ENCODE measurements around the gene RSPRY1.

RSPRY1 gene

DNA sequence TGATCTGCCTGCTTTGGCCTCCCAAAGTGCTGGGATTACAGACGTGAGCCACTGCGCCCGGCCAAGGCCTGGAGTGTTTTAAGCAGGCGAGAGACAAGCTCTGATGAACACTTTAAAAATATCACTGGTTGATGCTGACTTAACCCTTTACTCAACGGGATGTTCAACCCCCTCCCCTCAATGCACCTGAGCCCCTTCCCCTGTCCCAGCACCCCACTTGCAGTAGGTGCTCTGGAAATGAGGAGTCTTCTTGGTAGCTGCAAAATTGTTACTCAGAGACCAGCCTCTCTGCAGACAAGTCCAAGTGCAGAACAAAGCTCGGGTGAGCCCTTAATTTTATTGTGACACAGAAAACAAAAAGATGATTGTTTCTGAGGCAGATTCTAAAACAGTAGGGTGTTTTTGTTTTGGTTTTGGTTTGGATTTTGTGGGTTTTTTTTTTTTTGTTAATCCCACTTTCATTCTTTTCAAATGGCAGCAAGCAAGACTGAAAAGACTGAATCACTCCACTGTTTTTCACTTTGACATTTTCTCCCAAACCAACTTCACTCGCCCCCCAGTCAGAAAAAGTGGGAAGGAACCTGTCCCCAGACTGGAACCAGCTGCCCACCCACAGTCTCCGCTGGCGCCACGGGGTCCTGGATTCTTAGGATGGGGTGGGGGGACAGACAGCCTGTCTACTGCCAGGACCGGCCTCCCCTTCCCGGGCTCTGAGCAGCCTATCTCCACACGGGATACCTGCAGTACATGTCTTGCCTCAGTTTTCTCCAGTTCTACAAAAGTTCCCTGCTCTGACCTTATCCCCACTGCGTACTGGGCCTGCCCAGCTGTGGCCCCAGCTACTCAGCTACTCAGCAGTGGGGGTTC is 103.5 kb downstream of the RSPRY1 start:
- in situ Hi-C loops (cut with MboI; ENCODE audit: low sequenced_read_pairs), result no loop called here
